HL-60 (cell line): ENCODE results near the gene CRIM1.

Experiments
- DNase-seq, 2 experiments: peaks; one replicate each; pipeline ENCODE4 v3.0.0-alpha.2; 2010 to 2020; ENCODE audit warnings: low read depth in 1 of 2, low spot score in 1 of 2
- H3K27ac ChIP-seq: fragments of 250-450 bp; sonication (Bioruptor Pico); replicated peaks from 2 replicates; pipeline ENCODE4 v1.5.1; 2020; ENCODE audit warnings: mild to moderate bottlenecking, moderate library complexity
- H3K27me3 ChIP-seq: fragments of 250-450 bp; sonication (Bioruptor Pico); 2 replicates; pipeline ENCODE4 v1.5.1; 2021; ENCODE audit warnings: mild to moderate bottlenecking, moderate library complexity; ENCODE audit not compliant: insufficient read depth, poor library complexity, severe bottlenecking
- H3K4me3 ChIP-seq: replicated peaks from 2 replicates; pipeline ENCODE4 v1.5.1; 2011; ENCODE audit warnings: mild to moderate bottlenecking, control low read depth, low read length; ENCODE audit not compliant: insufficient read depth
- CTCF ChIP-seq: IDR thresholded peaks from one replicate; pipeline ENCODE4 v1.5.1; 2011; ENCODE audit warnings: low read length, control low read depth, inconsistent platforms; ENCODE audit not compliant: insufficient read depth
- GABPA ChIP-seq: IDR thresholded peaks from 2 replicates; pipeline ENCODE4 v1.6.1; 2012; ENCODE audit warnings: low read depth
- POLR2AphosphoS5 ChIP-seq: IDR thresholded peaks from 2 replicates; pipeline ENCODE4 v1.6.1; 2012; ENCODE audit warnings: low read depth
- SPI1 ChIP-seq: IDR thresholded peaks from 2 replicates; pipeline ENCODE4 v1.6.1; 2012; ENCODE audit warnings: low read depth, mild to moderate bottlenecking, borderline replicate concordance
- TF ChIP-seq, protein P1 (sequence below): IDR thresholded peaks from 2 replicates; pipeline ENCODE4 v1.6.1; 2012; ENCODE audit warnings: low read depth; ENCODE audit not compliant: insufficient replicate concordance

The CRIM1 gene

DNA sequence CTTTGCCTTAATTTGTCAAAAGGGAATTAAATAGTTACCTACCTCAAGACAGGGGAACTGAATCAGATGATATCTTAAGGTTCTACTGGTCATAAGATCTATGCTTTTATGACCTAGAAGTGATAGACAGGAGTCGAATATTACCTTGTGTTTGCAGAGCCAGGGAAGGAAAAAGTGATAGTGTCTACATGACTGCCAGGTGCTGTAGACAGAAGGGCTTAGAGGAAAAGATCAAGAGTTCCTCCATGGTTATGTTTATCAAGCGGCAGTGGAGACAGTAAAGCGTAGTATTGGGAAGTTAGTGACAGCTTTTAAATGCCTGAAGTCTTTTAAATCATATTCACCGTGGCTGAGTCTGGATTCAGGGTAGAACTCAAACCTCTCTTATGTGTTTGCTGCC lies 11.9 kb downstream of the CRIM1 start:
- DNase-seq: no peak
- no peak overlapping the region for H3K27ac ChIP-seq
- TF ChIP-seq CTCF: no peak
- TF ChIP-seq SPI1: no peak
- TF ChIP-seq, protein P1, sequence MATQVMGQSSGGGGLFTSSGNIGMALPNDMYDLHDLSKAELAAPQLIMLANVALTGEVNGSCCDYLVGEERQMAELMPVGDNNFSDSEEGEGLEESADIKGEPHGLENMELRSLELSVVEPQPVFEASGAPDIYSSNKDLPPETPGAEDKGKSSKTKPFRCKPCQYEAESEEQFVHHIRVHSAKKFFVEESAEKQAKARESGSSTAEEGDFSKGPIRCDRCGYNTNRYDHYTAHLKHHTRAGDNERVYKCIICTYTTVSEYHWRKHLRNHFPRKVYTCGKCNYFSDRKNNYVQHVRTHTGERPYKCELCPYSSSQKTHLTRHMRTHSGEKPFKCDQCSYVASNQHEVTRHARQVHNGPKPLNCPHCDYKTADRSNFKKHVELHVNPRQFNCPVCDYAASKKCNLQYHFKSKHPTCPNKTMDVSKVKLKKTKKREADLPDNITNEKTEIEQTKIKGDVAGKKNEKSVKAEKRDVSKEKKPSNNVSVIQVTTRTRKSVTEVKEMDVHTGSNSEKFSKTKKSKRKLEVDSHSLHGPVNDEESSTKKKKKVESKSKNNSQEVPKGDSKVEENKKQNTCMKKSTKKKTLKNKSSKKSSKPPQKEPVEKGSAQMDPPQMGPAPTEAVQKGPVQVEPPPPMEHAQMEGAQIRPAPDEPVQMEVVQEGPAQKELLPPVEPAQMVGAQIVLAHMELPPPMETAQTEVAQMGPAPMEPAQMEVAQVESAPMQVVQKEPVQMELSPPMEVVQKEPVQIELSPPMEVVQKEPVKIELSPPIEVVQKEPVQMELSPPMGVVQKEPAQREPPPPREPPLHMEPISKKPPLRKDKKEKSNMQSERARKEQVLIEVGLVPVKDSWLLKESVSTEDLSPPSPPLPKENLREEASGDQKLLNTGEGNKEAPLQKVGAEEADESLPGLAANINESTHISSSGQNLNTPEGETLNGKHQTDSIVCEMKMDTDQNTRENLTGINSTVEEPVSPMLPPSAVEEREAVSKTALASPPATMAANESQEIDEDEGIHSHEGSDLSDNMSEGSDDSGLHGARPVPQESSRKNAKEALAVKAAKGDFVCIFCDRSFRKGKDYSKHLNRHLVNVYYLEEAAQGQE: no peak
- no peak for TF ChIP-seq POLR2AphosphoS5
- TF ChIP-seq GABPA: no peak
- H3K4me3 ChIP-seq: no peak overlapping the region
- peaks cover 2% of the 10 kb centered on the region for H3K27me3 ChIP-seq

GRCh38 chr2:36367895-36368353 lies 12.3 kb downstream of the CRIM1 start:
- H3K4me3 ChIP-seq: no peak overlapping the region
- TF ChIP-seq GABPA (no peak), CTCF (no peak), POLR2AphosphoS5 (no peak), SPI1 (no peak)
- TF ChIP-seq, protein P1: no peak
- no peak overlapping the region for H3K27ac ChIP-seq
- H3K27me3 ChIP-seq: peaks cover 2% of the 10 kb centered on the region
- no peak for DNase-seq

DNA sequence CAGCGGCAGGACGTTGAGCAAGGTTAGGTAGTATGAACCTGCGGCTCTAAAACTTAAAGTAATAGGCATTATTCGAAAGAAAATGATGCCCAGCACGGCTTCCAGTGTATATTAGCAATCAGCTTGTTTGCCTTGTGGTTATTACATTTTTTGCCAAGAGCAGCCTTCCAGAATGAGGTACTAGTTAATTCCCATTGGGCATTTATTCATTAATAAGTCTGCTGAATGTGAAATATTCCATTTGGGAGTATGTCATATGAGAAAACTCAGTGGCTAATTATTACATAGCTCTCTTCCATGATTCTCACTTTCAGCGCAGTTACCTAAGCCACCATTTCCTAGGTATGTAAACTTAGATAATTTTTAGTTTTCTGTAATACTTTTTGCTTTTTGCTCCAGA lies 12.9 kb downstream of the CRIM1 start:
- Histone ChIP-seq H3K27ac (no peak overlapping the region), H3K27me3 (peaks cover 2% of the 10 kb centered on the region), H3K4me3 (no peak overlapping the region)
- TF ChIP-seq CTCF: no peak
- no peak for TF ChIP-seq GABPA
- TF ChIP-seq, protein P1: no peak
- TF ChIP-seq POLR2AphosphoS5: no peak
- no peak for TF ChIP-seq SPI1
- DNase-seq: no peak
